NOMO-1 treated with DMSO at 0.1 percent for 48 hours (cell line): ENCODE measurements around the gene MYRFL.
"Not testable (repeated sequence)": the region's sequence is repeated elsewhere in the genome, so short reads cannot be mapped to it uniquely, and the experiment has no call there.

Experiments
- DNase-seq: peaks from one replicate; lab custom pipeline; 2025; ENCODE audit not compliant: unreplicated experiment; lab: John Stamatoyannopoulos, UW

MYRFL gene

DNA sequence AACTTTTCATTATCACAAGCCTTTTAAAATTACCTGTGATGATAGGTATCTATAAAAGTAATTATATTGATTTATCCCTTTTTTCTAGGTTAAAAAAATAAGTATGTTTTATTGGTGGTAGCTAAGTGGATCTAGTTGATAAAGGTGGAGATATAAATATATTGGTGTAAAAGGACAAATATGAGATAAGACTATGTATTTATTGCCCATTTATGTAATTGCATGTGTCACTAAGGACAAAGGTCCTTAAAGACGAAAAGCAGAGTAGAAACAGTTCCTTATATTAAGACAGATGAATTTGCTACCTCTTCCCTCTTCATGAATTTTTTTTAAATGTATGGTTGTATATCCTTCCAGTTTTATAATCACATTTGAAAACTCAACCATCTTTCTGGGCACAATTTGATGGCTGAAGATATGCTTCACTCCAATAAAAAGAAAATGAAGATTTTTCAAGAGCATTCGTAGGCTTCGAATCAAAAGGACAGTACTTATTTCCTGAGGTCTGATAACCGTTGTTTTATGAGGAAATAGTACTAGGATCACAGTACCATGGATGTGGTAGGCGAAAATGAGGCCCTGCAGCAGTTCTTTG, at the start of gene MYRFL:
MYRFL (plus strand) TSS at position 262 of the 595 bp plus-strand sequence; CDS start at position 553, 291 bp downstream.
- no peak for DNase-seq

DNA sequence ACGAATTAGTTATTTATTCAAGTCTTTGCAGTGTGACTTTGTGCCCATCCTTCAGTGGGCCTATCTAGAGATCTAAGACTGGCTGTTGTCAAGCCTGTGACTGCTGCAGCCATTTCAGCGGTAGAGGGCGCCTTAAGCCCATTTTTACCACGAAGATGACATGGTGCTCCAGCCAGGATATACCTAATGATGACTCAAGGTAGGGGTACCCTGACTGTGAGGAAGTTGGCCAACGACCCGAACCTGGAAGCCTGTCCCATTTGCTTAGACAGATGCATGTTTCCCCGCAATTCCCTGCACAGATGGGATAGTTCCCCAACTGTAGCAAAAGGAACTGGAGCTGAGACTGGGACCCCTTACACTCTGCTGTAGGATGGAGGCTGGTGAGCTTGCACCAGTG, 45.1 kb upstream of the MYRFL start:
- DNase-seq, result no peak

DNA sequence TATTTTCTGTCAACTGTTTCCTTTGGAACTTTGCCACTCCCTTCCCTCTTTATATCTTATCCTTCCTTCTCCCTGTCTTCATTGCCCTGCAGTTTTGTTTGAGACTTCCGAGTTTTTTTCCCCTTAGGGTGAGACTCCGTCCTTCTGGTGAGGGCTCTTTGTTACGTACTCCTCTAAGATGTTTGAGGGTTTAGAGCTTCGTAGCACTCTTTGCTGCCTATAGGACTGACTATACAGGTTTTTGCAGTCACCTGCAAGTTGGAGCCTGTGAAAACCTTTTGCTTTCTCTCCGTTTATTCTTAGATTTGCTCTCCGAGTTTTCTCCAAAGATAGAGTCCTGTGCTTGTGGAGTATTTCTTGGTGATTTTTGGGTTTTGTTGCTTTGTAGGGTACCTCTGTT, 41.7 kb upstream of the MYRFL start:
- no peak for DNase-seq

DNA sequence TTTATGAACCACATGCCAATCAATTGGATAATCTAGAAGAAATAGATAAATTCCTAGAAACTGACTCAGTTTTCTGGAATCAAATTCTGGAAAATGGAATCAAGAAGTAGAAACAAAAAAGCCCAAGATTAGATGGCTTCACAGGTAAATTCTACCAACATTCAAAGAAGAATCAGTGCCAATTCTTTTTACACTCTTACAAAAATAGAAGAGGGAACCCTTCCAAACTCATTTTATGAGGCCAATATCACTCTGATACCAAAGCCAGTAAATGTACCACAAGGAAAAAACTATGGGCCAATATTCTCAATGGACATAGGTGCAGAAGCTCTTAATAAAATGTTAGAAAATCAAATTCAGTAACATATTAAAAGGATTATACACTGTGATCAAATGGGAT, 35.7 kb upstream of the MYRFL start:
- DNase-seq, result no peak

DNA sequence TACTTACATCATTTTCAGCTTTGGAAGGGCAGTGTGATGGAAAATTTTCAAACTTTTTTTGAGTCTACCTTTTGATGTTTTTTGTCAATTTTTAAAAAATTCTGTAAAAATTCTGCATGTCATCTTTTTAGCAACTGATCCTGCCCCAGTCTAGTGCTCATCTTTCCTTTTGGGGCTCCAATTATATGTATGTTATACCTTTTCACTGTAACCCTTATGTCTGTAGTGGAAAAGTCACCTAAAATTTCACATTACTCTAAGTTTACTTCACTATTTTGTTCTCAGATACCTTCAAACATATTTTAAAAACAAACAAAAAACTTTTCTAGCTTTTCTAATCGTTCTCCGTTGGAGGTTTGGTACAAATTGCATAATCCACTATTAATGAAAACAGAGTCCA, 32.5 kb upstream of the MYRFL start:
- no peak for DNase-seq

DNA sequence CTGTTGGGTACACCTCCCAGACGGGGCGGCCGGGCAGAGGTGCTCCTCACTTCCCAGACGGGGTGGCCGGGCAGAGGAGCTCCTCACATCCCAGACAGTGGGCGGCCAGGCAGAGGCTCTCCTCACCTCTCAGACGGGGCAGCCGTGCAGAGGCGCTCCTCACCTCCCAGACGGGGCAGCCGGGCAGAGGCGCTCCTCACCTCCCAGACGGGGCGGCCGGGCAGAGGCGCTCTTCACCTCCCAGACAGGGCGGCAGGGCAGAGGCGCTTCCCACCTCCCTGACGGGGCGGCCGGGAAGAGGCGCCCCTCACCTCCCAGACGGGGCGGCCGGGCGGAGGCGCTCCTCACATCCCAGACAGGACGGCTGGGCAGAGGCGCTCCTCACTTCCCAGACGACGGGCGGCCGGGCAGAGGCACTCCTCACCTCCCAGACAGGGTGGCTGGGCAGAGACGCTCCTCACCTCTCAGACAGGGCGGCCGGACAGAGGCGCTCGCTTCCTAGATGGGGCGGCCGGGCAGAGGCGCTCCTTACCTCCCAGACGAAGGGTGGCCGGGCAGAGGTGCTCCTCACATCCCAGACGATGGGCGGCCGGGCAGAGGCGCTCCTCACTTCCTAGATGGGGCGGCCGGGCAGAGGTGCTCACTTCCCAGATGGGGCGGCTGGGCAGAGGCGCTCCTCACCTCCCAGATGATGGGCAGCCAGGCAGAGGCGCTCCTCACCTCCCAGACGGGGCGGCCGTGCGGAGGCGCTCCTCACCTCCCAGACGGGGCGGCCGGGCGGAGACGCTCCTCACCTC, 17.7 kb upstream of the MYRFL start:
- not testable (repeated sequence) for DNase-seq

DNA sequence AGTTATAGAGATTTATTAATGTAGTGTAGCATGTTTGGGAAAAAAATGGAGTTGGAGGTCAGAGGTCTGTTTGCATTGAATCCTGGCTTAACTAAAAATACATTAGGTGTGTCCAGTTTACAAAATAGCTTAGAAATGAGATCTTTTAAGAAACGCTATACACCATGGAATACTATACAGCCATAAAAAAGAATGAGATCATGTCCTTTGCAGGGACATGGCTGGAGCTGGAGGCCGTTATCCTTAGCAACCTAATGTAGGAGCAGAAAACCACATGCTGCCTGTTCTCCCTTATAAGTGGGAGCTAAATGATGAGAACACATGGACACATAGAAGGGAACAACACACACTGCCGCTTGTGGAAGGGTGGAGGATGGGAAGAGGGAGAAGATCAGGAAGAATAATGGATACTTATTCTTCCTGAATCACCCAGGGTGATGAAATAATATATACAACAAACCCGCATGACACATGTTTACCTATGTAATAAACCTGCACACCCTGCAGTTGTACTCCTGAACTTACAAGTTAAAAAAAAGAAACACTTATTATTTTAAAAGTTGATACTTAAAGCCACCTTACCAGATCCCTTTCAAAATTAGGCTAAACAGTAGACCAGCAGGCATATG, 14.0 kb upstream of the MYRFL start:
- no peak for DNase-seq

DNA sequence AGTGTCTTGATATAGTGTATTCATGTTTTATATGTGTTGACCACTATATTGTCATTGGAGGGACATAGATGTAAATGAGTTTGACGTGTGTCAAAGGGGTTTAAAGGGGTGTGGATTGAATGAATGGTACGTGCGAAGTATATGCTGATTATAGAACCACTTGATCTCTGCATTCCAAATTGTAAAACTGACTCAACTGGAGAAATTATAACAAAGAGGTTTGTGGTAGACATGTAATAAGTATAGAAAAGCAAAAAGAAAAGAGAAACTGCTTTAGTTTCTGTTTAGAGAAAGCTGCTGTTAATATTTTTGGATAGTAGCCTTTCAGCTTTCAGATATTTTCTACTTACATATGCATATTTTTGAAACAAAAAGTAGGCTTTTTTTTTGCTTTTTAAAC, 8.9 kb upstream of the MYRFL start:
- DNase-seq, result no peak

DNA sequence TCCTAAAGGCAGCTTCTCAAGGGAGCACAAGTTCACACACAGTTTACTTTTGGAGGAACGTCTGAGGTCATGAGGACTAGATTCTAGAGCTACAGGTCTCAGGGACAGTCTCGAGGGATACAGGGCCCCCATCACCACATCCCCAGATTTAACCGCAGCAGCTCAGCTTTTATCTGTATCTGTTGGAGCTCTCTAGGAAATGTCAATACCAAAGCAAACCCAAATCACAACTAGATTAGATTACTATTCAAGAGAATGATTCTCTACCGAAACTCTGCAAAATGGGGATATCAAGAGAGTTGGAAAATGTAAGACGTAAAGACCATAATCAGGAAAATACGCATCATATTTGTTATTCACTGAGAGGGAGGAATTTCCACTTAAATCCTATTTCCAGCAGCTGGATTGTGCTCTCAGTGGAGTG, 4.0 kb upstream of the MYRFL start:
- DNase-seq, result no peak

DNA sequence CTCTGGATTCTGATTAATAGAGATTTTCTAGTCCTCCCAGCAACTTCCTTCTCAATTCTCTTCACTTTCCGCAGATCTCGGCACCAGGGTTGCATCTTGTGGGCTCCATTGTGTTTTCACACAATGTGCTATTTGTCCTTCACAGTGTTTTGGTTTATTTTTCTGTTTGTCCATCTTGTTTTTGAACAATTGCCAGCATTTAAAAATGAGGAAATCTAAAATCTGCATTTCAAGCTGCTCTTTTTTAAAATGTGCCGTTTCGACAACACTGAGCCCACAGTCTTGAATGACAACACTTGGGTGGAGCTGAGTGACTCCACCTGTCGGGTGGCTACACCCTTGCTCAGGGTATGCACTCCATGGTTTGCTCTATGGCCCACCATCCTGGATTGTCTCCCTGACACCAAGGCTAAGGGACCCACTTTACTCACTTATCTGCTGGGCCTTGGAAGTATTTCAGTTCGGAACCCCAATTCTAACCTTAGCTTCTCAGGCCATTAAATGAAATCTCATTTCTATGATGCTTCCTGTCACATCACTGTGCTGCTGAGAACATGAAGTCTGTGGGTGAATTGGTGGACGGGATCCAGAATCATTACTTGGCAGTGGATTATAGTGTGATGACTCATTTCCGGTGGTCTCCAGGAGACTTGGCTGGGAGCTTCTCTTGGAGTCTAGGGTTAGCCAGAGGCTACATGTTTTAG, 3.4 kb upstream of the MYRFL start:
- DNase-seq, result no peak

DNA sequence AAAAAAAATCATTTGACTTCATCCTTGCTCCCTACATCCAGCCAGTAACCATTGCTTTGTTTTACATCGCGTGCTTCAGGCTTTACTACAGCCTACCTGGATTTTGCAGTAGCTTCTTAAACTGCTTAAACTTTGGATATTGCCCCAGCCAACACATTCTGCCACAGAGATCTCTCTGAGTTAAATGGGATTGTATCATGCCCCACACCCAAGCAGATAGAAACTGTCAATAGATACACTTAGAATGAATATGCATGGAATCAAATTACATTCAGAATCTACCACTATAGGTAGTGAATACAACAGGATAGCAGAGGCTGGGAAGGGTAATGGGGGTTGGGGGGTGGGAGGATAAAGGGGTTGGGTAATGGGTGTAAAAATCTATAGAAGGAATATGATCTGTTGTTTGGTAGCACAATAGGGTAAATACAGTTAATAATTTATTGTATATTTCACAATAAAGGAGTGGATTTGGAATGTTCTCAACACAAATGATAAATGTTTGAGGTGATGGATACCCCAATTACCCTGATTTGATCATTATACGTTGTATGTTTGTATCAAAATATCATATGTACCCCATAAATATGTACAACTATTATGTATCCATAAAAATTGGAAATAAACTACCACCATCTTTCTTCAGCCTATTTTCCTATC, 2.7 kb upstream of the MYRFL start:
- DNase-seq, result no peak

DNA sequence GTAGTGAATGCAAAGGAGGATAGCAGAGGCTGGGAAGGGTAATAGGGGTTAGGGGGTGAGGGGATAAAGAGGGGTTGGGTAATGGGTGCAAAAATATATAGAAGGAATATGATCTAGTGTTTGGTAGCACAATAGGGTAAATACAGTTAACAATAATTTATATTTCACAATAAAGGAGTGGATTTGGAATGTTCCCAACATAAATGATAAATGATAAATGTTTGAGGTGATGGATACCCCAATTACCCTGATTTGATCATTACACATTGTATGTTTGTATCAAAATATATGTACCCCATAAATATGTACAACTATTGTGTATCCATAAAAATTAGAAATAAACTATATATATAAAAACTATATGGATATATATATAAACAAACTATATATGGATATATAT, 999 bp upstream of the MYRFL start:
- DNase-seq, result no peak

DNA sequence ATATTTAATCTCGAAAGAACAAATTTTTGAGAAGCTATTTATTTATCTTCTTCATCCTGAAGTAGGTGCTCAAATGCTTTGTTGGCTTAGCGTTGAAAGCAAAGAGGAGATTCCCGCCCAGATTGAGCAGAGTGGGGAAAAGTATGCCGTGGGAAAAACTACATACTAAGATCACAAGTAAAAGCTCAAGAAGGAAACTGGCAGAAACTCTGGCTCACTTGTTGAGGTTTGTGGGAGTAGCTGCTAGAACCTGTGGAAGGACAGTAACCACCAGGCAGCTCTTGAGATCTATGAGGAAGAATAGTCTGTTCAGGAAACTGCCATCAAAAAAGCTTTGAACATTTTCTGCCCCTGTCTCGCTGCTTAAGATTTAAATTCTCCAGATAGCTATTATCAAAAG, 3.9 kb downstream of the MYRFL start:
- DNase-seq, result no peak

DNA sequence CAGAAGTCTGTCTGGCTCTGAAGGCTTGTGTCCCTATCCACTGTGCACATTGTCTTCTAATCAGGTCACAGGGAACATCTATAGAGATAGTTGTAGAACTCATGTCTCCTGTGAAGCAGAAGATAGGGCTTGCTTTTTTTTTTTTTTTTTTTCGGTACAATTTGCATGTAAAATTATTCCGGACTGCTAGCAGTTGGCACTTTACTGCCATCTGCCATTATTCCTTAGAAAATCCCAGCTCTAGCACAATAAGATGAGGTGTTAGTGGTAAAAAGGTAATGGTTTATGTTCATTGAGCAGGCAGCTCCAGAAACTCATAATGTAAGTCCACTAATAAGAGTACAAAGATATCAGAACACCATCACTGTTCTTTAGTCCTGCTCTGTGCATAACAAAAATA, 8.7 kb downstream of the MYRFL start:
- no peak for DNase-seq

DNA sequence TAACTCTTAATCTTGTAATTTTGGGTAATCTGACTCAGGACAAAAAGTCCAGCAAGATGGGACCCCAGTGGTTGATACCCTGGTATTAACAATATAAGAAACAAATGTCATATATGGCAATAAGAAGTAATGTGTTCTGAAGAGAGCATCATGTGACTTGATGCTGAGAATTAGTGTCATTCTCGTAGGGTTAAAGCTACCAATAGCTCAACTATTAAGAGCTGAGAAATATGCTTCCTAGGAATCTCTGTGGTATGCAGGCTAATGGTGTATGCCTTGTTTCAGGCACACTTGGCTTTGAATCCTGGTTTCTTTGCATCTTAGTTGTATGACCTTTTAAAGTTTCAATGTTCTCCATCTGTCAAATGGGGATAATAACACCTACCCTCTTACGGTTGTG, 9.1 kb downstream of the MYRFL start:
- DNase-seq, result no peak

DNA sequence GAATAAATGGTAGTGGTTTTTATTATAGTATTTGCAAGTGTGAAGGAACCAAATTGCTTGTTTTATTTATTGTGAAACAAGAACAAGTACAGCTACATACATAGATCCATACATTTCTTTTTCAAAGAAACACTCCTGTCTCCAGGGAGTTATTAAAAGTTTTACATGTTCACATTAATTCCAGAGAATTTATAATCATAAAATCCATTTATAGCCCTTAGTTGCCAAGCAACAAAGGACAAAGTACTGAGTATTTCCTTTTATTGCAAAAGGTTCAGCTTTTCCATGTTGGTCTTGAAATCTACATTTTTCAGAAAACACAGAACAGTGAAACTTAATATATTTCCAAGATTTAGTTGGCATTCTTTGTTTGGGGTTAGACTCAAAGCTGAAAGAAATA, 9.5 kb downstream of the MYRFL start:
- DNase-seq, result no peak

DNA sequence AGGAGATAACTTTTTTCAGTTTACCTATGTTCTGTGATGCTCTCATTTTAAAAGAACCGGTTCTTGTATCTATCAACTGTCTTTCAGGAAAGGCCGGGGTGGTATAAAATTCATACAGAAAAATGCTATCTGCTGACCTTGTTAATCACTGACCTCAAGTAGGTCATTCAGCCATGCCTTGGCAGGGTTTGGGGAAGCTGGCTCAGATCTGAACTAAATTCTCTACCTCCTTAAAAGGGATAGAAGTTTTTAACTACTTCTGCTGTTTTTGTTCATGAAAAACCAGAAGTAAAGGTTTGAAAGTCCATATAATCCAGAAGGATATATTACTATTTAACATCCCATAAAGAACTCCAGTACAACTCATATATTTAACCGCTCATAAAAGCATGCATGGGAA, 10.1 kb downstream of the MYRFL start:
- DNase-seq, result no peak

DNA sequence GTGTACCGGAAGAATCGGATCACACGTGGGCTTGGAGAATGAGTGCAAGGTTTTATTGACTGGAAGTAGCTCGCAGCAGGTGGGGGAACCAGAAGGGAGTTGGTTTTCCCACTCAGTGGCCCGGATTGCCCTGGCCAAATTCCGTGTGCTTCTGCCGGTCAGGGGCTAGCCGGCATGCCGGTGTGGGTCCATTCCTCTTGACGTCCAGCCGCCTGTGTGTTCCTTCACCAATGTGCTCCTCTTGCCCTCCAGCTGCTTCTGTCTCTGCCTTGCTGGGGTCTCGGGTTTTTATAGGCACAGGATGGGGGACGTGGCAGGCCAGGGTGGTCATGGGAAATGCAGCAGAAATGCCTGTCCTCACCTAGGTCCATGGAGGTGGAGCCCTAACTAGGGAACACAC, 11.0 kb downstream of the MYRFL start:
- no peak for DNase-seq

DNA sequence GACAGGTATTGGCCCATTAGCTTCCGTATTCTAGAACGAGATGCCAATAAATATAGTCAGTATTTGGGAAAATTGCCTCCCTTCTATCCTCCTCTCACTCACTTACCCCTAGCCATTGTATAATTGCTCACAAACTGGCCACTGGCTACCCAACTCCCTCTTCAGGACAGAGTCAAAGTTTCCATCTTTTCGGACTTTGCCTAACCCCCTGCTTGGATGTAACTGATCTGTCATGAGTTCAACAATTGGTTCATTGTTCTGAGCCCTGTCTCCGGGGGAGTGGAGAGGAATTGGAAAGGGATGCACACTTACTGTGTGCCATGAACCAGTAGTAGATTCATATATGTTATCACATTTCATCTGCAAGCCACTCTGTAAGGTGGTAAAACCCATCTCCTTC, 12.2 kb downstream of the MYRFL start:
- DNase-seq, result no peak

DNA sequence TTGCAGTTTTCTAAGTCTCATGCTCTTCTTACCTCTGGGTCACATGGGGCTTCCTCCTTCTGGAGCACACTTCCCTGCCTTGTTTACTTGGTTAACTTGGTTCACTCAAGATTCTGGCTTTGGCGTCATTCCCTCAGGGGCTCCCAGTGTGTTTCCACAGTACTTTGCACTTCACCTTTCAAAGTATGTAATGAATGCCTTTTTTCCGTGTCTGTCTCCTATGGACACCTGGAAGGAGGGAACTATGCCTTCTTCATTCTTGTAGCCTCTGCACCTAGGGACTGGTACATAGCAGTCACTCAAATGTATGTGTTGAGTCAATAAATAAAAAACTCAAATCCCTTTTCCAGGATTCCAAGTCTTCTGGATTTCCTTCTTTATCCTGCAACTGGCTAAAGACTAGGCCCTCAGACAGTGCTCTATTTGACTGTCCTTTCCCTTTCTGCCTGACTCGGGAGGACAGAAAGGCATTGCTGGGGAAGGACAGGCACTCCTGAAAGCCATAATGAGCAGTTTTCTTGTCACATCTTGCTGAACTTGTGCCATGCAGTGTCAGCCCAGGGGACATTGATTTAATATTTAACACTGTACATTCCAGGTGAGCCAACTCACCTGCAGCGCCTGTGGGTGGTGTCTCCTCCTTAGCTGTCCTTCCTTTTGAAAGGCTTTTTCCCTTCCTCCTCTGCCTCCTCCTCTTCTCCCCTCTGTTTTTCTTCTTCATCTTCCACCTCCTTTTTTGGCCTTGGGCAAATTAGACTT, 12.8 kb downstream of the MYRFL start:
- no peak for DNase-seq

DNA sequence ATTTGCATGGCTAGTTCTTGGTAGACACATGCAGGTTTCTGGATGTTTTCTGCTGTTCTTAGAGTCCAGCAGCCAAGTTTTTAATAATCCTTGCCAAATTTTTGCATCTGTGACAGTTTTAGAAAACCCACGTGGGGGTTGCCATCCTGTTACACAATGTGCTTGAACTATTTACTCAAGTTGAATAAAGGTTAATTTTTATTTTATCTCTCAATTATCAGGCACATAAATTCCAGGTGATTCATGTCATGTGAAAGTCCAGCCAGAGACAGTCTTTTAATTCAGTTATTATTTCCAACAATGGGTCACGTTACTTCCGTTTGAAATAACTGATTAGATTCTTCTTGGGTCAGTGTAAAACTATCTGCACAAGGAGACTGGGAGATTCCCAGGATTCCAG, 15.7 kb downstream of the MYRFL start:
- no peak for DNase-seq
